ENCODE measurements around the gene MT1F. TPM values are rescaled to one million over a fixed set of nuclear protein-coding genes. Genes with fewer than 3 reads are reported as not detected.
A peak's percentile ranks its signal among the peaks of the same experiment; 100 is the strongest.

Gene MT1F
- total and polyA plus RNA-seq, 2 of the 4 experiments (the other 2 are of a cell fraction), result 0.56 TPM; not detected in 1

- in situ Hi-C loops (cut with MboI; ENCODE audit: low sequenced_read_pairs), result no loop called here
- CTCF ChIA-PET, result interaction anchor here (0.9 to 1.3 kb wide), 2 partner anchors 56 to 85 kb away, joined by 3 read pairs; no protein-coding TSS in a partner anchor
- peak overlapping the region; percentile 85 for H2BK5ac ChIP-seq (ENCODE audit: low read depth, low read length, poor library complexity, severe bottlenecking)
- no peaks in the 10 kb centered on the region for H3K36me3 ChIP-seq (ENCODE audit: control insufficient read depth, insufficient read depth, low read length)
- H3K4me3 ChIP-seq (ENCODE audit: insufficient read depth, low read depth, low read length), result peak overlapping the region; percentile 19; the same call in 1 of the 2 replicates
- H4K5ac ChIP-seq (ENCODE audit: low read depth, low read length), result peak overlapping the region; percentile 86
- peak; percentile 57 for DNase-seq
- peak overlapping the region; percentile 89 for H3K4ac ChIP-seq (ENCODE audit: low read depth, low read length)
- 14% methylated on average over 16 of the region's 41 CpGs; no CpG with 5 or more reads in 1 of the 2 experiments for WGBS, 2 experiments (ENCODE audit: extremely low coverage in 2 of 2, insufficient read length in 1 of 2)
- peaks cover 2 to 32% of the 10 kb centered on the region in 2 experiments; a peak in 2 of 4 replicates for H3K79me1 ChIP-seq (ENCODE audit: low read depth in 1 of 2, low read length in 2 of 2)
- POLR2A ChIA-PET (ENCODE audit: unreplicated experiment), result interaction anchor here (0.5 to 1.0 kb wide), 2 partner anchors 8 to 10 kb away, joined by 3 to 12 read pairs; partner anchors contain the start of gene MT1E
- BruUV-seq (replicated peaks), result no TSS peak
- H2AK9ac ChIP-seq (replicated peaks; ENCODE audit: low read depth, low read length, poor library complexity), result peak overlapping the region; percentile 77
- peak overlapping the region; percentile 73 for H2BK20ac ChIP-seq (ENCODE audit: low read depth, low read length)
- intact Hi-C loops (cut with micrococcal nuclease), result no loop called here
- peak overlapping the region; percentile 53 for H3K23ac ChIP-seq (ENCODE audit: low read depth, low read length)
- peaks cover 15% of the 10 kb centered on the region for H3K9me1 ChIP-seq (ENCODE audit: insufficient read depth, low read length)
- peak overlapping the region; percentile 74 for H3K4me2 ChIP-seq (ENCODE audit: low read depth, low read length)
- no peaks in the 10 kb centered on the region for H3K9me3 ChIP-seq (ENCODE audit: control insufficient read depth, insufficient read depth, low read length)
- H2BK120ac ChIP-seq (ENCODE audit: low read depth, low read length), result peak overlapping the region; percentile 73
- peak overlapping the region; percentile 22 for H3K18ac ChIP-seq (ENCODE audit: low read depth, low read length)
- peak overlapping the region; percentile 94 for H2AFZ ChIP-seq (replicated peaks; ENCODE audit: low read length, poor library complexity)
- H2BK15ac ChIP-seq (ENCODE audit: low read depth, low read length), result peak overlapping the region; percentile 97; the same call in 2 of the 3 replicates
- H4K20me1 ChIP-seq (ENCODE audit: insufficient read depth, low read length), result no peaks in the 10 kb centered on the region
- dilution Hi-C loops (cut with HindIII; ENCODE audit: low sequenced_read_pairs, unreplicated experiment), result no loop called here
- H3K14ac ChIP-seq (replicated peaks; ENCODE audit: low read depth, low read length), result peak overlapping the region; percentile 78
- H3K27ac ChIP-seq (ENCODE audit: insufficient read depth, low read length), result peak overlapping the region; percentile 85
- peak overlapping the region; percentile 75 for H4K91ac ChIP-seq (ENCODE audit: insufficient read depth, low read depth, low read length)
- peak overlapping the region; percentile 47; the same call in 1 of the 2 replicates for H3K56ac ChIP-seq (ENCODE audit: extremely low read depth, insufficient read depth, low read length)
- peak overlapping the region; percentile 66 for H3K9ac ChIP-seq (ENCODE audit: low read depth, low read length)
- peak overlapping the region; percentile 97 for H2AK5ac ChIP-seq (ENCODE audit: low read depth, low read length)
- H3K4me1 ChIP-seq (ENCODE audit: control insufficient read depth, insufficient read depth, low read length), result peaks cover 17% of the 10 kb centered on the region
- H4K8ac ChIP-seq (ENCODE audit: low read depth in 2 of 2, low read length in 2 of 2), result peak overlapping the region; percentile 72 to 87; a peak in 3 of 4 replicates
- ATAC-seq (ENCODE audit: low read depth), result peak; percentile 80
- no peaks in the 10 kb centered on the region for H3K27me3 ChIP-seq (ENCODE audit: control insufficient read depth, insufficient read depth, low read length)
- TF ChIP-seq FOS (IDR thresholded peaks at IDR 0.05; ENCODE audit: low read depth, low read length) (no peak), ELK1 (IDR thresholded peaks at IDR 0.05; ENCODE audit: borderline replicate concordance, low read depth, low read length) (no peak), RCOR1 (IDR thresholded peaks at IDR 0.05; ENCODE audit: insufficient replicate concordance, low read length) (no peak), MXI1 (IDR thresholded peaks at IDR 0.05; ENCODE audit: borderline replicate concordance, low read depth, low read length) (no peak), MAFK (IDR thresholded peaks at IDR 0.05; ENCODE audit: low read depth, low read length) (no peak), MAZ (IDR thresholded peaks at IDR 0.05; ENCODE audit: borderline replicate concordance, low read depth, low read length) (no peak), RFX5 (IDR thresholded peaks at IDR 0.05; ENCODE audit: low read depth, low read length) (no peak), USF2 (IDR thresholded peaks at IDR 0.05; ENCODE audit: low read depth, low read length) (no peak), POLR2A (IDR thresholded peaks at IDR 0.05; ENCODE audit: low read depth, low read length) (no peak), CHD1 (IDR thresholded peaks at IDR 0.05; ENCODE audit: low read depth, low read length) (no peak), CEBPB (IDR thresholded peaks at IDR 0.05; ENCODE audit: low read depth, low read length) (no peak), RAD21 (IDR thresholded peaks at IDR 0.05; ENCODE audit: low read length) (no peak), BHLHE40 (IDR thresholded peaks at IDR 0.05; ENCODE audit: low read depth, low read length) (no peak), SMC3 (IDR thresholded peaks at IDR 0.05; ENCODE audit: low read depth, low read length) (no peak), NFE2L2 (IDR thresholded peaks at IDR 0.05; ENCODE audit: low read depth, low read length) (no peak)
These were observed 40.3 kb upstream of the MT1F start for GRCh38 chr16:56617212-56618085.
